GM19043 (cell line): ENCODE data around the gene SPX.

Source experiments
- ATAC-seq: cut with Tn5 transposase; IDR thresholded peaks from one replicate; pipeline ENCODE4 v1.9.1; 2021; ENCODE audit warnings: low read depth; ENCODE audit not compliant: unreplicated experiment

The SPX gene

DNA sequence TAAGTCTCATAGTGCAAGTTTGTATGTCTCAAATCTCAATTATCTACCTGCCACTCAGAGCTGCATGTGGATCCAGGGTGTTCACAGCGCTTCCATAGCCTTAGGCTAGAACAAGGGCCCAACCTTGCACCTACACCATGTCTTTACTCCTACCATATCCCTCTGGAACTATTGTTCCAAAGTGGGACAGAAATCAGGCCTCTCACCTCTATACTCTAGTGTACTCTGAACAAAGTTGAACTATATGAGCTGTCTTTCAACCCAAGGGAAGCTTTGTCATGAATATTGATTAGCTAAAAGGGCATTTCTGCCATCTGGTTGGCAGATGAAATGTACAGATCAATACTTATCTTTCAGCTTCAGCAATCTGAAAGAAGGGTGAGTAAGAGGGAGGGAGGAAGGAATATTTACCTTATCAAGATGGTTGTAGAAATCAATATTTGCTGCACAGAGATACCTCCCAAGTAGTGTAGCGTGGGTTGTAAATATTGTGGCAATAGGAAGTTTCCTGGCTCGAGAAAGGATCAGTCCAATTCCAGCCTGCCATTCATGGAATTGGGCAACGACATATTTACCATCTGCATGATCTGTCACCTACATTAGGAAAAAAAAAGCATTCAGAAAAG, 47.8 kb downstream of the SPX start:
- no peak for ATAC-seq

DNA sequence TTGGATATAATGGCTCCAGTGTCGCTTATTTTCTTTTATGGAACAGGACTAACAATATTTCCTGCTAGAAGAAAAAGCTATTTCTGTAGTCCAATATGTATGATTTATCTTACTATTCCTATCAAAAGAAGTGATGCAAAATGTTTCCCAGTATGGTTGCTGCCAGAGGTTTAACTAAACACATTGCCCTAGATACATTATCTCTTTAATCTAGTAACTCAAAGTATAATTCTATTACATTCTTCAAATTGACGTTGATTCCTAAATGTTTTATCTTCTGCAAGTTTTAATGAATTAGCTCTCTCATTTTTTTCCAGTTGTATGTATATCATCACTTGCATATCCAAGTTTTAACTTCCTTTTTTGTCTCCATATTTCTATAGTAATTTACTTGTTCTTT, 50.3 kb downstream of the SPX start:
- ATAC-seq, result no peak

DNA sequence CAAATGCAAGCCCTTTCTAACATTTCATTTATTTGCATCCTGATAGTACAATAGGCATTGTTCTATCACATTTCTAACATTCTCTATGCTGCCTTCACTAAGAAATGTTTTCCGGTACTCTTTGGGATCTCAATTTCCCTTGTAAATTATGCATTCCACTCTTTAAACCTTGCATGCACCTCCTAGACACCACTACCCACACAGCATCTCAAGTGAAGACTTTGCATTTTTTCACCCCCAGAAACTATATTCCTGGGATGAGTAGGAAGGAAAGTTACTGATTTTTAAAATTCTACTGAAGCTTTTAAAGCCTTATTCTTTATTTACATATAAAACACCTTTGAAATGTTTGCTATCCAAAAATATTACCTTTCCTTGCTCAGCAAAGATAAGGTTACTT, 51.4 kb downstream of the SPX start:
- ATAC-seq, result no peak

DNA sequence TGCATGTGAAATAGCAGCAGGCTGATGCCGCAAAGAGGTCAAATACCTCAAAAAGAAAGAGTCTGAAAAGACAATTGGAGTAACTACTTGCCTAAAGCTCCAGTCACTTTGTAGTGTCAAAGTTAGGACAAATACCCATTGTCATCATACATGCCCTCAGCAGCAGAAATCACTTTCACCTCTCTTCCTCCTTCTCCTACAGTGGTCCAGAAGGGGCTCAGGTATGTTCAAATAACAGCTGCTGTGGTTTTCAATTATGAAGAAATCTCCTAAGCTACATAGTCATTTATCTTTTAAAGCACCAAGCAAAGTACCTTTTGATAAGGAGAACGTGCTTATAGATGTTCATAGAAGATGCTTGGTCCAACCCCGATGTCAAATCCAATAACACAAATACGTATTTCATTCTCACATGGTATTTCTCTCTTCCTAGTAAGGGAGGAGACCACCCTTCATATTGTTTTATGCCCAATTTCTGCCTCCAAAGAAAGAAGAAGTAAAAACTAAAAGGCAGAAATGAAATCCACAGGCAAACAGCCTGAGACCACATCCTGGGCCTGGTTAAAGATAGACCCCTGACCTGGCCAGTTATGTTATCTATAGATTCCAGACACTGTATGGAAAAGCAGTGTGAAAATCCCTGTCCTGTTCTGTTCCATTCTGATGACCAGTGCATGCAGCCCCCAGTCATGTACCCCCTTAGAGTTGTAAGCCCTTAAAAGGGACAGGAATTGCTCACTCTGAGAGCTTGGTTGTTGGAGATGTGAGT, 54.8 kb downstream of the SPX start:
- no peak for ATAC-seq
